B cell (primary cell): ENCODE results near the gene TMEM163.

Experiments used
- CTCF ChIP-seq: fragments of 200-600 bp; IDR thresholded peaks from one replicate; pipeline ENCODE4 v1.8.0; 2022; ENCODE audit warnings: antibody characterized with exemption, mild to moderate bottlenecking
- EZH2 ChIP-seq: IDR thresholded peaks from 2 replicates; pipeline ENCODE4 v1.6.1; 2012; ENCODE audit warnings: borderline replicate concordance, low read depth, mild to moderate bottlenecking, moderate library complexity, low read length; ENCODE audit not compliant: insufficient read depth, poor library complexity, severe bottlenecking

- TF ChIP-seq CTCF (no peak), EZH2 (no peak)
Measured at GRCh38 chr2:134706587-134707329, 12.0 kb downstream of the TMEM163 start.
